Right lobe of liver (tissue), 6 donors: ENCODE measurements around the gene NFKB1. TPM values are rescaled to one million over a fixed set of nuclear protein-coding genes. Genes with fewer than 3 reads are reported as not detected.

ENCODE experiments used
- ATAC-seq, 4 donors: fragments of 200-7000 bp; cut with Tn5 transposase; one replicate each; pipeline ENCODE4 v1.9.1; 2020; ENCODE audit warnings: mild to moderate bottlenecking in 4 of 4, moderate library complexity in 4 of 4
- DNase-seq, 3 donors: peaks; one replicate each; pipeline ENCODE4 v3.0.0-alpha.2; 2020
- H3K27ac ChIP-seq, 3 donors: fragments of 200-600 bp; one replicate each; pipeline ENCODE4 v1.8.0; 2022
- H3K27me3 ChIP-seq, 2 donors: fragments of 200-600 bp; one replicate each; pipeline ENCODE4 v1.8.0; 2022
- H3K36me3 ChIP-seq, 4 donors: fragments of 200-600 bp; sonication (generic) in 1 of 4; one replicate each; pipeline versions ENCODE4 v1.5.1 to v1.8.0; 2017 to 2022; ENCODE audit warnings: control low read depth in 1 of 4
- H3K4me1 ChIP-seq, 4 donors: fragments of 200-600 bp; sonication (generic) in 1 of 4; one replicate each; pipeline versions ENCODE4 v1.5.1 to v1.8.0; 2017 to 2022; ENCODE audit warnings: control low read depth in 1 of 4
- H3K4me3 ChIP-seq, 3 donors: fragments of 200-600 bp; one replicate each; pipeline ENCODE4 v1.8.0; 2022
- H3K9me3 ChIP-seq, 4 donors: fragments of 200-600 bp; sonication (generic) in 1 of 4; one replicate each; pipeline versions ENCODE4 v1.5.1 to v1.8.0; 2017 to 2022; ENCODE audit warnings: control low read depth in 1 of 4
- CTCF ChIP-seq, 4 donors: fragments of 200-600 bp in 3 of 4; fragments of 450-650 bp in 1 of 4; IDR thresholded peaks; one replicate each; pipeline versions ENCODE4 v1.5.1 to v1.8.0; 2016 to 2022; ENCODE audit warnings: antibody characterized with exemption in 4 of 4, mild to moderate bottlenecking in 2 of 4
- POLR2A ChIP-seq: fragments of 450-650 bp; IDR thresholded peaks from one replicate; pipeline ENCODE4 v1.6.1; 2017; ENCODE audit warnings: antibody characterized with exemption, mild to moderate bottlenecking
- WGBS: methylation state at CpG from one replicate; pipeline ENCODE4 v1.1.6; 2018; ENCODE audit warnings: low coverage, low lambda C conversion rate; ENCODE audit not compliant: insufficient coverage; ENCODE audit errors: missing lambda C conversion rate; 5-methylcytosine and 5-hydroxymethylcytosine counted together
- intact Hi-C, 2 donors: fragments of 100-400 bp; cut with DNase I; formaldehyde crosslinking; loops; one replicate each; pipeline versions ENCODE4 v1.11.2 to v1.14.1; 2022
- total RNA-seq, 6 experiments: library from RNA; depleted of rRNA in 2 of 6; stranded (reverse); fragments of >200 nt in 2 of 6; fragmentation: NEBNext Ultra II Directional in 3 of 6; extraction: Animal tissue kit (Norgen Biotek cat#: 25700) in 3 of 6; gene quantifications; one replicate each; pipeline versions ENCODE4 v1.1.0 to v1.2.4, GENCODE V29; 2016 to 2023
- donor health status: DM: no; HTN: yes; CAD: no.
- donor health status: DM: no; HTN: no; CAD: no.
- donor health status: DM: no; HTN: no; CAD: no.
- donor health status: DM: no; HTN: yes; CAD: no.
- donor health status: DM: no; HTN: yes; CAD: no.

NFKB1 gene
- total RNA-seq, 6 experiments from 2014 or later, result 13.8 to 48.6 (median 17.5) TPM

- Histone ChIP-seq H3K4me3 (no peak overlapping the region), H3K9me3 (no peaks in the 10 kb centered on the region), H3K27me3 (no peaks in the 10 kb centered on the region), H3K27ac (no peak overlapping the region), H3K36me3 (peaks cover 0 to 55% (median 22%) of the 10 kb centered on the region in 4 donors), H3K4me1 (peaks cover 0 to 10% (median 0%) of the 10 kb centered on the region in 4 donors)
- TF ChIP-seq CTCF (IDR thresholded peaks at IDR 0.05) (no peak), POLR2A (no peak)
- 79% methylated on average over 1 of the region's 1 CpG for WGBS
- ATAC-seq, result peak in 2 of 4 donors; percentile 39 to 66
- DNase-seq, result no peak
- intact Hi-C loops, result no loop called here
These were observed 79.3 kb downstream of the NFKB1 start for GRCh38 chr4:102580463-102580842.

GRCh38 chr4:102584091-102584490, 82.9 kb downstream of the NFKB1 start:
- ATAC-seq, result no peak
- no peak for DNase-seq
- Histone ChIP-seq H3K9me3 (no peaks in the 10 kb centered on the region), H3K4me3 (no peak overlapping the region), H3K27me3 (no peaks in the 10 kb centered on the region), H3K27ac (no peak overlapping the region), H3K4me1 (peaks cover 0 to 10% (median 0%) of the 10 kb centered on the region in 4 donors), H3K36me3 (peaks cover 0 to 60% (median 20%) of the 10 kb centered on the region in 4 donors)
- no peak for TF ChIP-seq CTCF (IDR thresholded peaks at IDR 0.05)
- TF ChIP-seq POLR2A, result no peak
- intact Hi-C loops, result no loop called here
- 92% methylated on average over 1 of the region's 1 CpG for WGBS

GRCh38 chr4:102585329-102585728, 84.2 kb downstream of the NFKB1 start:
- no peak for DNase-seq
- ATAC-seq, result no peak
- Histone ChIP-seq H3K9me3 (no peaks in the 10 kb centered on the region), H3K4me1 (peaks cover 0 to 3% (median 0%) of the 10 kb centered on the region in 4 donors), H3K36me3 (peaks cover 0 to 58% (median 19%) of the 10 kb centered on the region in 4 donors), H3K27me3 (no peaks in the 10 kb centered on the region), H3K4me3 (no peak overlapping the region), H3K27ac (no peak overlapping the region)
- WGBS, result 87% methylated on average over 2 of the region's 2 CpGs
- TF ChIP-seq CTCF (IDR thresholded peaks at IDR 0.05) (no peak), POLR2A (no peak)
- intact Hi-C loops, result no loop called here

- Histone ChIP-seq H3K27ac (no peak overlapping the region), H3K4me1 (no peaks in the 10 kb centered on the region), H3K9me3 (no peaks in the 10 kb centered on the region), H3K27me3 (no peaks in the 10 kb centered on the region), H3K36me3 (peaks cover 0 to 51% (median 17%) of the 10 kb centered on the region in 4 donors), H3K4me3 (no peak overlapping the region)
- DNase-seq, result no peak
- WGBS, result 86% methylated on average over 4 of the region's 4 CpGs
- intact Hi-C loops, result no loop called here
- ATAC-seq, result no peak
- no peak for TF ChIP-seq CTCF (IDR thresholded peaks at IDR 0.05)
- TF ChIP-seq POLR2A, result no peak
These were observed 85.0 kb downstream of the NFKB1 start for GRCh38 chr4:102586002-102586643.
